Heart right ventricle (tissue), 16 donors: ENCODE results near the gene PRDM16. TPM values are rescaled to one million over a fixed set of nuclear protein-coding genes. Genes with fewer than 3 reads are reported as not detected.

ENCODE experiments used
- ATAC-seq, 8 donors: fragments of 200-7000 bp; cut with Tn5 transposase; one replicate each; pipeline ENCODE4 v1.9.1; 2020; ENCODE audit warnings: mild to moderate bottlenecking in 8 of 8, moderate library complexity in 8 of 8, moderate number of reproducible peaks in 1 of 8
- DNase-seq, 2 donors: peaks; one replicate each; pipeline ENCODE4 v3.0.0-alpha.2; 2020
- H3K27ac ChIP-seq, 10 donors: fragments of 200-600 bp; sonication (generic) in 2 of 10; one replicate each; pipeline versions ENCODE4 v1.5.0 to v1.8.0; 2020 to 2022; ENCODE audit warnings: mild to moderate bottlenecking in 3 of 10
- H3K27me3 ChIP-seq, 7 donors: fragments of 200-600 bp; one replicate each; pipeline ENCODE4 v1.8.0; 2021 to 2022; ENCODE audit warnings: mild to moderate bottlenecking in 2 of 7
- H3K36me3 ChIP-seq, 9 donors: fragments of 200-600 bp; sonication (generic) in 1 of 9; one replicate each; pipeline versions ENCODE4 v1.5.0 to v1.8.0; 2020 to 2022; ENCODE audit warnings: mild to moderate bottlenecking in 2 of 9
- H3K4me1 ChIP-seq, 9 donors: fragments of 200-600 bp; sonication (generic) in 1 of 9; one replicate each; pipeline versions ENCODE4 v1.5.0 to v1.8.0; 2020 to 2022; ENCODE audit warnings: mild to moderate bottlenecking in 4 of 9
- H3K4me3 ChIP-seq, 10 donors: fragments of 200-600 bp; sonication (generic) in 2 of 10; one replicate each; pipeline versions ENCODE4 v1.5.0 to v1.8.0; 2020 to 2022; ENCODE audit warnings: mild to moderate bottlenecking in 7 of 10, moderate library complexity in 2 of 10
- H3K9me3 ChIP-seq, 11 donors: fragments of 200-600 bp in 10 of 11; sonication (generic) in 2 of 11; one replicate each; pipeline versions ENCODE4 v1.5.0 to v1.8.0; 2013 to 2022; ENCODE audit warnings: mild to moderate bottlenecking in 2 of 11, control low read depth in 1 of 11, moderate library complexity in 1 of 11
- CTCF ChIP-seq, 9 donors: fragments of 200-600 bp; sonication (generic) in 2 of 9; IDR thresholded peaks; one replicate each; pipeline versions ENCODE4 v1.5.0 to v1.8.0; 2021 to 2022; ENCODE audit warnings: antibody characterized with exemption in 9 of 9, mild to moderate bottlenecking in 5 of 9, moderate library complexity in 1 of 9
- WGBS, 2 donors: extraction: QIAGEN DNeasy Blood & Tissue Kit; methylation state at CpG; one replicate each; pipeline ENCODE4 v1.1.7; 2013; ENCODE audit warnings: inconsistent platforms in 1 of 2; 5-methylcytosine and 5-hydroxymethylcytosine counted together
- intact Hi-C, 10 donors: fragments of 100-400 bp; cut with DNase I; formaldehyde crosslinking; loops; one replicate each; pipeline versions ENCODE4 v1.11.1 to v1.14.2; 2022
- polyA plus RNA-seq, 2 donors: library from polyadenylated mRNA; stranded (reverse); fragments of 200-250 nt; gene quantifications; one replicate each; pipeline ENCODE4 v1.2.3, GENCODE V29; 2013
- total RNA-seq, 10 donors: library from RNA; stranded (reverse); fragmentation: NEBNext Ultra II Directional in 3 of 10; extraction: Animal tissue kit (Norgen Biotek cat#: 25700) in 3 of 10; gene quantifications; one replicate each; pipeline versions ENCODE4 v1.2.1 to v1.2.4, GENCODE V29; 2021 to 2023
- donor health status: Arrhythmogenic right ventricular cardiomyopathy.
- donor health status: ischemic (EF 13 %, LVEDD 7.1; RV severe dilation, severe dysfunction).
- donor health status: healthy with polysubstance abuse.
- donor health status: DM: no; HTN: yes; CAD: no.
- donor health status: DM: no; HTN: no; CAD: no.
- donor health status: ischemic (EF 25% LVEDD 6.9; RV normal size, moderate dysfunction).
- donor health status: ischemic (EF 25% LVEDD 5.7; RV mildly dilated, moderate dysfunction).
- donor health status: healthy.
- donor health status: DM: yes; HTN: yes; CAD: no.
- donor health status: Ischemic cardiomyopathy.
- donor health status: ischemic (EF 35%, LVEDD 5.7; RV mildly dilated, moderate dysfunction).
- donor health status: nonischemic (EF 11% LVEDD 7.7; RV severe dilation, severe dysfunction).
- donor health status: DM: yes; HTN: yes; CAD: no.
- donor health status: PGD.
- donor health status: ischemic (EF 29% LVEDD 5.4; RV normal size, mild dysfunction).
- donor health status: nonischemic (EF 23%, LVEDD 6.1; RV moderate dilation, normal function).

PRDM16 gene
- total and polyA plus RNA-seq, 12 donors: 4.1 to 25.9 (median 14.8) TPM

GRCh38 chr1:3359351-3359750, 290.3 kb downstream of the PRDM16 start:
- Histone ChIP-seq H3K27ac (no peak overlapping the region), H3K4me3 (no peak overlapping the region), H3K27me3 (peaks cover 0 to 24% (median 0%) of the 10 kb centered on the region in 7 donors), H3K9me3 (no peaks in the 10 kb centered on the region), H3K4me1 (peaks cover 0 to 41% (median 10%) of the 10 kb centered on the region in 9 donors), H3K36me3 (no peaks in the 10 kb centered on the region)
- intact Hi-C loops: no loop called here
- no peak for ATAC-seq
- WGBS, 2 donors: 78 to 80% methylated on average over 10 of the region's 10 CpGs
- TF ChIP-seq CTCF (IDR thresholded peaks at IDR 0.05): no peak
- no peak for DNase-seq

- ATAC-seq (no peak), DNase-seq (no peak)
- H3K27ac ChIP-seq: no peak overlapping the region
- no peak for TF ChIP-seq CTCF (IDR thresholded peaks at IDR 0.05)
- peaks cover 0 to 20% (median 0%) of the 10 kb centered on the region in 7 donors for H3K27me3 ChIP-seq
- no peak overlapping the region for H3K4me3 ChIP-seq
- intact Hi-C loops: no loop called here
- H3K9me3 ChIP-seq: no peaks in the 10 kb centered on the region
- H3K36me3 ChIP-seq: no peaks in the 10 kb centered on the region
- 89 to 92% methylated on average over 31 of the region's 31 CpGs for WGBS, 2 donors
- peaks cover 0 to 36% (median 8%) of the 10 kb centered on the region in 9 donors for H3K4me1 ChIP-seq
Measured at GRCh38 chr1:3359756-3360440, 290.9 kb downstream of the PRDM16 start.

- TF ChIP-seq CTCF (IDR thresholded peaks at IDR 0.05): no peak
- peak overlapping the region in 1 of 10 donors; percentile 34 for H3K27ac ChIP-seq
- no peaks in the 10 kb centered on the region for H3K9me3 ChIP-seq
- 52 to 67% methylated on average over 32 of the region's 32 CpGs for WGBS, 2 donors
- no peak for DNase-seq
- peaks cover 0 to 35% (median 8%) of the 10 kb centered on the region in 9 donors for H3K4me1 ChIP-seq
- H3K4me3 ChIP-seq: no peak overlapping the region
- H3K36me3 ChIP-seq: no peaks in the 10 kb centered on the region
- H3K27me3 ChIP-seq: peaks cover 0 to 14% (median 0%) of the 10 kb centered on the region in 7 donors
- intact Hi-C loops: no loop called here
- peak in 5 of 8 donors; percentile 9 to 44 (median 40) for ATAC-seq
Measured at GRCh38 chr1:3360646-3361257, 291.7 kb downstream of the PRDM16 start.

- Histone ChIP-seq H3K27me3 (peaks cover 0 to 8% (median 0%) of the 10 kb centered on the region in 7 donors), H3K9me3 (no peaks in the 10 kb centered on the region), H3K36me3 (no peaks in the 10 kb centered on the region), H3K4me3 (no peak overlapping the region), H3K4me1 (peaks cover 3 to 43% (median 17%) of the 10 kb centered on the region in 9 donors), H3K27ac (no peak overlapping the region)
- WGBS, 2 donors: 78 to 86% methylated on average over 11 of the region's 11 CpGs
- DNase-seq (no peak), ATAC-seq (no peak)
- TF ChIP-seq CTCF (IDR thresholded peaks at IDR 0.05): no peak
- intact Hi-C loops: no loop called here
Measured at GRCh38 chr1:3363023-3363422, 294.0 kb downstream of the PRDM16 start.
